Measurements from ENCODE around the gene DNASE1L2. TPM values are rescaled to one million over a fixed set of nuclear protein-coding genes. Genes with fewer than 3 reads are reported as not detected.
A peak's percentile ranks its signal among the peaks of the same experiment; 100 is the strongest.

DNASE1L2 gene
- total RNA-seq, 4 donors from 2014 or later, result 0.88 to 4.5 (median 1.4) TPM

DNA sequence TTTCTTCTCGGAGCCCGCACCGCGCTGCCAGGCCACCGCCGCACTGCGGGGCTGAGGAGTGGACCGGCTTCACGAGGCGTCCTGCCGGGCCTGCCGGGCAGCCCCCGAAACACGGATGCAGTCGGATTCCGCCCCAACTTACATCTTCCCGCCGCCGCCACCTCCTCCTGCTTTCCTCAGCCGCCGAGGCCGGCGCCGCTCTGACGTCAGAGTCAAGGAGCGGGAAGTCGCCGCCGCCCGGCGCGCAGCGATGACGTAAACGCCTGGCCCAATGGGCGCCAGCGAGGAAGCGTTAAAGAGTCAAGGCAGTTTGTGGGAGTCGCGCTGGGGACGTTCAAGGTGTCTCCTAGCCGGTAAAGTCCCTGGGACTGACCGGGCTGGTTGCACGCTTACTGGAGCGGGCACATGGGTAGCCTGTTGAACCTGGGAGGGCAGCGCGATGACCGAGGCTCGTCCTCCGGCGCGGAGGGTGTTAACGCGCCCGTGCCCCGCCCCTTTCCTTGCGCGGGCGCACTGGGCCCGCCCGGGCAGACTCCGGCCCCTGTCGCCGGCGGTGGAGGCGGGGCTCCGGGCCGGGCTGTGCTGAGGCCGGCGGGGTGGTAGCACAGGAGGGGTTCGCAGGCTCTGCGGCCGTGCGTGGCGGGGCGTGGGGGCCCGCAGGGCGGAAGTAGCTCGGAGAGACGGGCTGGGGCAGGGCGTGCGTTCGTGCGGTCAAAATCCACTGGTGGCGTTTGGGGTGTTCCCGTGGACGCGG lies 31.8 kb downstream of the DNASE1L2 start, which contains the start of gene RNPS1:
RNPS1 (minus strand) TSS at position 214 of the 754 bp plus-strand sequence. CDS start 3,483 bp downstream, outside the sequence.
- peaks cover 0 to 9% of the 10 kb centered on the region in 2 donors for H3K36me3 ChIP-seq
- peak; percentile 94 to 95 for DNase-seq
- H3K4me1 ChIP-seq, result peaks cover 11 to 16% of the 10 kb centered on the region in 2 donors
- no peaks in the 10 kb centered on the region for H3K9me3 ChIP-seq
- WGBS, 2 donors, result 1% methylated on average over 26 of the region's 88 CpGs; no CpG with 5 or more reads in 1 of the 2 donors
- intact Hi-C loops (cut with DNase I), result loop anchor here (10.0 kb wide), 1 partner anchor 157 kb away; the partner anchor contains the start of gene CCNF
- H3K27me3 ChIP-seq, result no peaks in the 10 kb centered on the region
- TF ChIP-seq, protein P1, sequence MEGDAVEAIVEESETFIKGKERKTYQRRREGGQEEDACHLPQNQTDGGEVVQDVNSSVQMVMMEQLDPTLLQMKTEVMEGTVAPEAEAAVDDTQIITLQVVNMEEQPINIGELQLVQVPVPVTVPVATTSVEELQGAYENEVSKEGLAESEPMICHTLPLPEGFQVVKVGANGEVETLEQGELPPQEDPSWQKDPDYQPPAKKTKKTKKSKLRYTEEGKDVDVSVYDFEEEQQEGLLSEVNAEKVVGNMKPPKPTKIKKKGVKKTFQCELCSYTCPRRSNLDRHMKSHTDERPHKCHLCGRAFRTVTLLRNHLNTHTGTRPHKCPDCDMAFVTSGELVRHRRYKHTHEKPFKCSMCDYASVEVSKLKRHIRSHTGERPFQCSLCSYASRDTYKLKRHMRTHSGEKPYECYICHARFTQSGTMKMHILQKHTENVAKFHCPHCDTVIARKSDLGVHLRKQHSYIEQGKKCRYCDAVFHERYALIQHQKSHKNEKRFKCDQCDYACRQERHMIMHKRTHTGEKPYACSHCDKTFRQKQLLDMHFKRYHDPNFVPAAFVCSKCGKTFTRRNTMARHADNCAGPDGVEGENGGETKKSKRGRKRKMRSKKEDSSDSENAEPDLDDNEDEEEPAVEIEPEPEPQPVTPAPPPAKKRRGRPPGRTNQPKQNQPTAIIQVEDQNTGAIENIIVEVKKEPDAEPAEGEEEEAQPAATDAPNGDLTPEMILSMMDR (IDR thresholded peaks at IDR 0.05), result peak in 1 of 6 experiments; percentile 41
- TF ChIP-seq POLR2A (IDR thresholded peaks at IDR 0.05), result peak; percentile 86 to 91
- peak within 1 kb of the TSS; percentile 88 to 97 (median 95) for H3K27ac ChIP-seq
- peak within 1 kb of the TSS; percentile 30 to 85 (median 51) for H3K4me3 ChIP-seq (replicated peaks in 1 of 3)

DNA sequence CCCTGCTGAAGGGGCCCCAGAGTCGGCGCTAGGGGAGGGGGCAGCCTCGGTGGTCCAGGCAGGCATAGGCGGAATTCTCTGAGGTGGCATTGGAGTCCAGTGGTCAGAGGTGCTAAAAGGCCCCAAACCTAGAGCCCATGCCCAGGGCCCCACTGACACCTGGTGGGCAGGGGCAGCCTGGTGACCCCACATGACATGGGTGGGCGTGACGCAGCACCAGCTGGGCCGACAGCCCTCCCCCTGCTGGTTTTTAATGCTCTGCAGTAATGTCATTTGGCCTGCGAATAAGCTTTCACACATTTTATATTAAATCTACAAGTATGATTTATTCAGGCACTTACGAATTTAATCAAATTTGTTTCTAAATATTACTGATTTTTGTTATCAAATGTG lies 33.8 kb downstream of the DNASE1L2 start:
- no peak overlapping the region for H3K27ac ChIP-seq
- WGBS, 2 donors, result 90 to 92% methylated on average over 8 to 9 of the region's 9 CpGs
- intact Hi-C loops (cut with DNase I), result no loop called here

DNA sequence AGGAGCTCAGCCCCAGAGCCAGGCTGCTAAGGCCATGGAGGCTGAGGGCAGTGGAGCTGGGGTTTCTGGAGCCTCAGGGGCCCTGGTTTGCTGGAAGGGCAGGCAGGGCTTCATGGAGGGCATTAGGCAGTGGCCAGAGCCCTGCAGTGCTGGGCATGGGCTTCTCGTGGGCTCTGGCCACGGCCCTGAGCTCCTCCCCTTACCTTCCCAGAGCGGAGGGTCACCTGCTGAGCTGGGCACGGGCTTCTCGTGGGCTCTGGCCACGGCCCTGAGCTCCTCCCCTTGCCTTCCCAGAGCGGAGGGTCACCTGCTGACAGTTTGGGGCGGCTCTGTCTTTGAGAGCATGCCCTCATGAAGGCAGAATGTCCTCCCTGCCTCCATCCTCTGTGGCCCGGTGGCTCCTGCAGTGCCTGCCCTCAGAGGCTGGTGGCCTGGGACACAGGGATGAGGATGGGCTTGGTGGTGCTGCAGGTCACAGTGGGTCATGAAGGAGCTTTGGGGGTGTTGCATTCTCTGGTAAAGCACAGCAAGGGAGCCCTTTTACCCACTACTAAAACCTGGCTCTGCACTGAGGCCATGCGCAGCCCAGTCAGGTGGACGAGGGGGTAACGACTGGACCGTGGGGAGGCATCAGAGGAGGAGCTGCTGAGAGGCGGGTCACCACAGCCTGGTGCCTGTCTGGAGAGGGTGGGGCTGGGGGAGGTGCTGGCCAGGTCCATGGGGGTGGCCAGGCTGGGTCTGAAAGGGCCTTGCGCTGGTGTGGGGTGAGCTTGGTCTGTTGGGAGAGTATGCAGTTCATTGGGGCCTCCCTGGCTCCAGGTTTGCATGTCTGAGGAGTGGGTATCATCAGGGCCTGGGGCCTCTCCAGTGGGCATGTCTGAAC lies 34.6 kb downstream of the DNASE1L2 start:
- no peak overlapping the region for H3K4me3 ChIP-seq (replicated peaks in 1 of 3)
- no peaks in the 10 kb centered on the region for H3K9me3 ChIP-seq
- no peak overlapping the region for H3K27ac ChIP-seq
- DNase-seq, result no peak
- intact Hi-C loops (cut with DNase I), result no loop called here
- H3K27me3 ChIP-seq, result no peaks in the 10 kb centered on the region
- TF ChIP-seq, protein P1 (IDR thresholded peaks at IDR 0.05), result no peak
- H3K4me1 ChIP-seq, result peaks cover 11 to 16% of the 10 kb centered on the region in 2 donors
- peaks cover 0 to under 1% of the 10 kb centered on the region in 2 donors for H3K36me3 ChIP-seq
- WGBS, 2 donors, result 66 to 85% methylated on average over 6 to 9 of the region's 15 CpGs

More for the DNA sequence above, 33.8 kb downstream of the DNASE1L2 start:
- DNase-seq, result no peak
- Histone ChIP-seq H3K36me3 (no peaks in the 10 kb centered on the region), H3K9me3 (no peaks in the 10 kb centered on the region), H3K27me3 (no peaks in the 10 kb centered on the region), H3K4me3 (replicated peaks in 1 of 3) (no peak overlapping the region), H3K4me1 (peaks cover 11 to 16% of the 10 kb centered on the region in 2 donors)
- TF ChIP-seq, protein P1 (IDR thresholded peaks at IDR 0.05), result no peak
- TF ChIP-seq POLR2A (IDR thresholded peaks at IDR 0.05), result no peak

DNA sequence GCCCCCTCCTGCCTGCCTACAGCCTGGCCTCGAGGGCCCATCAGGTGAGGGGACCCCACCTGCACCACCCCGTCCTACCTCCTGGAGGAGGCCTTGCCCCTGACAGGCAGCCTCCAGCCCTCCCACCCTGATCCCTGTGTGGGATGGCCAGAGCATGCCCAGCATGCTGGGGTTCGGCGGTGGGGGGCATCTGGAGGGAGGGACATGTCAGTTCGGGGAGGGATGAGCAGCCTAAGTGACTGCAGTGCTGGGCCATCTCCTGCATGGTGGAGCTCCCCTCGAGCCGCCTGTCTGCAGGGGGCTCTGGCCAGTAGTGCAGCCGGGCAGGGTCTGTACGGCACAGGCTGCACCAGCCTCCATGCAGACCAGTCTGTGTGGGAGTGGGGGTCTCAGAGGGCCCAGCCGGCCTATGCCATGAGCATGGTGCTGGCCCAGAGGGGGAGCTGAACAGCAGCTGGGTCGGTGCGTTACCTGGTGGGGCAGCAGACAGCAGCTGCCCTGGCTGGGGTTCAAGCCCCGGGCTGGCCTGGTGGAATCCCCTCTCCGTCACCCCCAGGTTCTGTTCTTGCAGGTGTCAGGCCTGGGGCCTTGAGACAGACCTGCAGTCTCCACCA lies 35.7 kb downstream of the DNASE1L2 start:
- DNase-seq, result no peak
- intact Hi-C loops (cut with DNase I), result no loop called here
- TF ChIP-seq, protein P1 (IDR thresholded peaks at IDR 0.05), result no peak
- no peak for TF ChIP-seq POLR2A (IDR thresholded peaks at IDR 0.05)
- peaks cover 3 to 11% of the 10 kb centered on the region in 2 donors for H3K36me3 ChIP-seq
- WGBS, 2 donors, result 93% methylated on average over 5 of the region's 14 CpGs; no CpG with 5 or more reads in 1 of the 2 donors
- no peak overlapping the region for H3K27ac ChIP-seq
- no peaks in the 10 kb centered on the region for H3K9me3 ChIP-seq
- H3K4me3 ChIP-seq (replicated peaks in 1 of 3), result no peak overlapping the region
- H3K27me3 ChIP-seq, result no peaks in the 10 kb centered on the region
- H3K4me1 ChIP-seq, result peaks cover 7 to 11% of the 10 kb centered on the region in 2 donors

All from thyroid gland (tissue), 4 donors.